Ramos (cell line): ENCODE measurements around the gene PDLIM1.

ENCODE experiments used
- in situ Hi-C: fragments of 300-500 bp; cut with MboI; formaldehyde crosslinking; loops from one replicate; pipeline ENCODE4 v1.14.3; 2022; ENCODE audit warnings: low sequenced_read_pairs; ENCODE audit not compliant: unreplicated experiment

Gene PDLIM1

GRCh38 chr10:95319239-95319638 lies 28.4 kb upstream of the PDLIM1 start:
- in situ Hi-C loops: no loop called here

- in situ Hi-C loops: no loop called here
These were observed 24.7 kb upstream of the PDLIM1 start for GRCh38 chr10:95315509-95315908.

- in situ Hi-C loops: no loop called here
These were observed 23.6 kb upstream of the PDLIM1 start for GRCh38 chr10:95314192-95314918.

- in situ Hi-C loops: no loop called here
These were observed 22.2 kb upstream of the PDLIM1 start for GRCh38 chr10:95312986-95313495.

- in situ Hi-C loops: no loop called here
These were observed 21.5 kb upstream of the PDLIM1 start for GRCh38 chr10:95312257-95312656.

GRCh38 chr10:95309958-95310357 lies 19.2 kb upstream of the PDLIM1 start:
- in situ Hi-C loops: no loop called here

- in situ Hi-C loops: no loop called here
These were observed 17.8 kb upstream of the PDLIM1 start for GRCh38 chr10:95308389-95309302.

- in situ Hi-C loops: no loop called here
These were observed 16.0 kb upstream of the PDLIM1 start for GRCh38 chr10:95306851-95307250.

GRCh38 chr10:95306318-95306650 lies 15.5 kb upstream of the PDLIM1 start:
- in situ Hi-C loops: no loop called here

- in situ Hi-C loops: no loop called here
These were observed 15.0 kb upstream of the PDLIM1 start for GRCh38 chr10:95305606-95306317.

- in situ Hi-C loops: no loop called here
These were observed 14.2 kb upstream of the PDLIM1 start for GRCh38 chr10:95304976-95305375.

- in situ Hi-C loops: no loop called here
These were observed 13.7 kb upstream of the PDLIM1 start for GRCh38 chr10:95304463-95304862.

GRCh38 chr10:95303950-95304349 lies 13.1 kb upstream of the PDLIM1 start:
- in situ Hi-C loops: no loop called here

GRCh38 chr10:95303535-95303934 lies 12.7 kb upstream of the PDLIM1 start:
- in situ Hi-C loops: no loop called here

- in situ Hi-C loops: no loop called here
These were observed 9.3 kb upstream of the PDLIM1 start for GRCh38 chr10:95300022-95300539.

- in situ Hi-C loops: no loop called here
These were observed 6.6 kb upstream of the PDLIM1 start for GRCh38 chr10:95297402-95297801.

- in situ Hi-C loops: no loop called here
These were observed 6.0 kb upstream of the PDLIM1 start for GRCh38 chr10:95296764-95297163.

- in situ Hi-C loops: no loop called here
These were observed 4.4 kb upstream of the PDLIM1 start for GRCh38 chr10:95295031-95295755.

- in situ Hi-C loops: no loop called here
These were observed 2.8 kb upstream of the PDLIM1 start for GRCh38 chr10:95293631-95294030.
